ENCODE results near the gene KANSL1. TPM values are rescaled to one million over a fixed set of nuclear protein-coding genes. Genes with fewer than 3 reads are reported as not detected.

KANSL1 gene
- total and polyA plus RNA-seq, 10 of the 15 experiments (the other 5 are each of a cell fraction or from before 2014, with no cell fraction given): 4.7 to 60.6 (median 28.0) TPM

- TF ChIP-seq BACH1 (IDR thresholded peaks at IDR 0.05; ENCODE audit: borderline replicate concordance): no peak
- TF ChIP-seq RAD21 (IDR thresholded peaks at IDR 0.05; ENCODE audit: insufficient read depth, low read depth, low read length): no peak
- 0 out of 2 replicates have a peak, but pooled peaks have one; percentile 10 for TF ChIP-seq TCF12 (IDR thresholded peaks at IDR 0.05; ENCODE audit: low read depth, low read length)
- TF ChIP-seq CEBPB (IDR thresholded peaks at IDR 0.05; ENCODE audit: borderline replicate concordance in 1 of 2, low read depth in 2 of 2, low read length in 2 of 2): no peak
- TF ChIP-seq POLR2A (IDR thresholded peaks at IDR 0.05; ENCODE audit: low read depth, low read length): no peak
- peak; percentile 29; the same call in 1 of the 2 replicates for TF ChIP-seq EED (IDR thresholded peaks at IDR 0.05; ENCODE audit: low read depth)
- TF ChIP-seq YY1 (IDR thresholded peaks at IDR 0.05; ENCODE audit: low read depth, low read length): no peak
- no peak for TF ChIP-seq ZZZ3 (IDR thresholded peaks at IDR 0.05; ENCODE audit: control insufficient read depth, insufficient read length, low read depth)
- TF ChIP-seq, protein P1, sequence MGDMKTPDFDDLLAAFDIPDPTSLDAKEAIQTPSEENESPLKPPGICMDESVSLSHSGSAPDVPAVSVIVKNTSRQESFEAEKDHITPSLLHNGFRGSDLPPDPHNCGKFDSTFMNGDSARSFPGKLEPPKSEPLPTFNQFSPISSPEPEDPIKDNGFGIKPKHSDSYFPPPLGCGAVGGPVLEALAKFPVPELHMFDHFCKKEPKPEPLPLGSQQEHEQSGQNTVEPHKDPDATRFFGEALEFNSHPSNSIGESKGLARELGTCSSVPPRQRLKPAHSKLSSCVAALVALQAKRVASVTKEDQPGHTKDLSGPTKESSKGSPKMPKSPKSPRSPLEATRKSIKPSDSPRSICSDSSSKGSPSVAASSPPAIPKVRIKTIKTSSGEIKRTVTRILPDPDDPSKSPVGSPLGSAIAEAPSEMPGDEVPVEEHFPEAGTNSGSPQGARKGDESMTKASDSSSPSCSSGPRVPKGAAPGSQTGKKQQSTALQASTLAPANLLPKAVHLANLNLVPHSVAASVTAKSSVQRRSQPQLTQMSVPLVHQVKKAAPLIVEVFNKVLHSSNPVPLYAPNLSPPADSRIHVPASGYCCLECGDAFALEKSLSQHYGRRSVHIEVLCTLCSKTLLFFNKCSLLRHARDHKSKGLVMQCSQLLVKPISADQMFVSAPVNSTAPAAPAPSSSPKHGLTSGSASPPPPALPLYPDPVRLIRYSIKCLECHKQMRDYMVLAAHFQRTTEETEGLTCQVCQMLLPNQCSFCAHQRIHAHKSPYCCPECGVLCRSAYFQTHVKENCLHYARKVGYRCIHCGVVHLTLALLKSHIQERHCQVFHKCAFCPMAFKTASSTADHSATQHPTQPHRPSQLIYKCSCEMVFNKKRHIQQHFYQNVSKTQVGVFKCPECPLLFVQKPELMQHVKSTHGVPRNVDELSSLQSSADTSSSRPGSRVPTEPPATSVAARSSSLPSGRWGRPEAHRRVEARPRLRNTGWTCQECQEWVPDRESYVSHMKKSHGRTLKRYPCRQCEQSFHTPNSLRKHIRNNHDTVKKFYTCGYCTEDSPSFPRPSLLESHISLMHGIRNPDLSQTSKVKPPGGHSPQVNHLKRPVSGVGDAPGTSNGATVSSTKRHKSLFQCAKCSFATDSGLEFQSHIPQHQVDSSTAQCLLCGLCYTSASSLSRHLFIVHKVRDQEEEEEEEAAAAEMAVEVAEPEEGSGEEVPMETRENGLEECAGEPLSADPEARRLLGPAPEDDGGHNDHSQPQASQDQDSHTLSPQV (IDR thresholded peaks at IDR 0.05): no peak
- peak; percentile 66; the same call in 1 of the 2 replicates for TF ChIP-seq FOXM1 (IDR thresholded peaks at IDR 0.05; ENCODE audit: low read depth, low read length)
- TF ChIP-seq PML (IDR thresholded peaks at IDR 0.05; ENCODE audit: low read length): 0 out of 2 replicates have a peak, but pooled peaks have one; percentile 31
- TF ChIP-seq SUPT20H (IDR thresholded peaks at IDR 0.05; ENCODE audit: borderline replicate concordance, control insufficient read depth, low read depth, low read length): no peak
- peak; percentile 58; the same call in 1 of the 2 replicates for TF ChIP-seq MTA3 (IDR thresholded peaks at IDR 0.05; ENCODE audit: borderline replicate concordance, low read length)
- TF ChIP-seq DPF2 (IDR thresholded peaks at IDR 0.05): peak; percentile 55
- no peak; the same call in 1 of the 2 replicates for TF ChIP-seq IKZF1 (conservative IDR thresholded peaks at IDR 0.05)
- peak; percentile 51 for TF ChIP-seq BCL3 (IDR thresholded peaks at IDR 0.05; ENCODE audit: borderline replicate concordance, insufficient read depth, low read depth, low read length, poor library complexity, severe bottlenecking)
- TF ChIP-seq BHLHE40 (IDR thresholded peaks at IDR 0.05; ENCODE audit: borderline replicate concordance in 1 of 2, low read depth in 2 of 2, low read length in 1 of 2): peak; percentile 36 to 45; a peak in 1 of 4 replicates
- TF ChIP-seq ZNF24 (IDR thresholded peaks at IDR 0.05): peak; percentile 34; the same call in 1 of the 2 replicates
- TF ChIP-seq, protein P2, sequence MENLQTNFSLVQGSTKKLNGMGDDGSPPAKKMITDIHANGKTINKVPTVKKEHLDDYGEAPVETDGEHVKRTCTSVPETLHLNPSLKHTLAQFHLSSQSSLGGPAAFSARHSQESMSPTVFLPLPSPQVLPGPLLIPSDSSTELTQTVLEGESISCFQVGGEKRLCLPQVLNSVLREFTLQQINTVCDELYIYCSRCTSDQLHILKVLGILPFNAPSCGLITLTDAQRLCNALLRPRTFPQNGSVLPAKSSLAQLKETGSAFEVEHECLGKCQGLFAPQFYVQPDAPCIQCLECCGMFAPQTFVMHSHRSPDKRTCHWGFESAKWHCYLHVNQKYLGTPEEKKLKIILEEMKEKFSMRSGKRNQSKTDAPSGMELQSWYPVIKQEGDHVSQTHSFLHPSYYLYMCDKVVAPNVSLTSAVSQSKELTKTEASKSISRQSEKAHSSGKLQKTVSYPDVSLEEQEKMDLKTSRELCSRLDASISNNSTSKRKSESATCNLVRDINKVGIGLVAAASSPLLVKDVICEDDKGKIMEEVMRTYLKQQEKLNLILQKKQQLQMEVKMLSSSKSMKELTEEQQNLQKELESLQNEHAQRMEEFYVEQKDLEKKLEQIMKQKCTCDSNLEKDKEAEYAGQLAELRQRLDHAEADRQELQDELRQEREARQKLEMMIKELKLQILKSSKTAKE (IDR thresholded peaks at IDR 0.05; ENCODE audit: low read depth, poor library complexity, severe bottlenecking): peak; percentile 68
- TF ChIP-seq GABPA (IDR thresholded peaks at IDR 0.05; ENCODE audit: low read depth): no peak
- TF ChIP-seq NR2F1 (conservative IDR thresholded peaks at IDR 0.05): peak; percentile 73
Measured at GRCh38 chr17:46121841-46122485, 71.3 kb downstream of the KANSL1 start (continued).
